Mesothelial cell of epicardium (in vitro differentiated cells): Measurements from ENCODE around the gene ZFYVE19. TPM values are rescaled to one million over a fixed set of nuclear protein-coding genes. Genes with fewer than 3 reads are reported as not detected.
A peak's percentile ranks its signal among the peaks of the same experiment; 100 is the strongest.

Experiments
- DNase-seq, 2 experiments: peaks; one replicate each; pipeline ENCODE4 v3.0.0; 2021; ENCODE audit warnings: low spot score in 2 of 2; ENCODE audit not compliant: unreplicated experiment in 2 of 2
- H3K27ac Mint-ChIP-seq: 2 replicates; pipeline ENCODE4 v1.8.0; 2021; ENCODE audit warnings: mixed read lengths
- H3K27me3 Mint-ChIP-seq: 2 replicates; pipeline ENCODE4 v1.8.0; 2021; ENCODE audit warnings: low read depth, mixed read lengths
- H3K36me3 Mint-ChIP-seq: 2 replicates; pipeline ENCODE4 v1.8.0; 2021; ENCODE audit warnings: mixed read lengths
- H3K4me1 Mint-ChIP-seq: 2 replicates; pipeline ENCODE4 v1.8.0; 2021; ENCODE audit warnings: mixed read lengths
- H3K4me3 Mint-ChIP-seq: 2 replicates; pipeline ENCODE4 v1.8.0; 2021; ENCODE audit warnings: mild to moderate bottlenecking, moderate library complexity, mixed read lengths
- H3K9me3 Mint-ChIP-seq: 2 replicates; pipeline ENCODE4 v1.8.0; 2021; ENCODE audit warnings: mixed read lengths
- total RNA-seq: library from RNA; stranded (reverse); gene quantifications from 3 replicates; pipeline ENCODE4 v1.2.1, GENCODE V29; 2021
- TF ChIP-seq, protein P1 (sequence below): fragments of 200-600 bp; sonication (generic); IDR thresholded peaks from one replicate; pipeline ENCODE4 v1.5.0; 2021; ENCODE audit warnings: antibody characterized with exemption; ENCODE audit not compliant: unreplicated experiment

Gene ZFYVE19
- total RNA-seq, 1 donor from 2014 or later = 24.4 TPM

DNA sequence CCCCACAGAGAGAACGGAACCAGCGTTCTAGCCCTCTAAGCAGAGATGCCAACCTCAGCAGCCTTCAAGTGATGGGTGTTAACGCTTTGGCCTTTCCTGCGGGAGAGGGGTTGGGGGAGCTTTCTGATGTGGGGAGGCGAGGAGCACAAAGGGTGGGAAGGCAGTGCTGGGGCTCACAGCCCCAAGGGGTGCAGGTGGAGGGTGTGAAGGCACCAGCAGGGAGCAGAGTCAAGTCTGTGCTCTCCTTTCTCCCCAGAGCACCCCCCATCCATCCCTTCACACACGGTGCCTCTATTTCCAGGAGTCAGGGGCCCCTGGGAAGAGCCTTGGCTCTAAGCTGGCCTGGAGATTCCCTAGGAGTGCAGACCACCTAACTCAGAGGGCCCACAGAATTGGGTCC is 33.0 kb upstream of the ZFYVE19 start:
- no peak for DNase-seq
- H3K36me3 Mint-ChIP-seq = peaks cover 19% of the 10 kb centered on the region
- H3K27ac Mint-ChIP-seq = no peak overlapping the region
- no peaks in the 10 kb centered on the region for H3K9me3 Mint-ChIP-seq
- H3K4me1 Mint-ChIP-seq = peaks cover 12% of the 10 kb centered on the region
- no peak overlapping the region for H3K4me3 Mint-ChIP-seq
- H3K27me3 Mint-ChIP-seq = no peaks in the 10 kb centered on the region
- TF ChIP-seq, protein P1, sequence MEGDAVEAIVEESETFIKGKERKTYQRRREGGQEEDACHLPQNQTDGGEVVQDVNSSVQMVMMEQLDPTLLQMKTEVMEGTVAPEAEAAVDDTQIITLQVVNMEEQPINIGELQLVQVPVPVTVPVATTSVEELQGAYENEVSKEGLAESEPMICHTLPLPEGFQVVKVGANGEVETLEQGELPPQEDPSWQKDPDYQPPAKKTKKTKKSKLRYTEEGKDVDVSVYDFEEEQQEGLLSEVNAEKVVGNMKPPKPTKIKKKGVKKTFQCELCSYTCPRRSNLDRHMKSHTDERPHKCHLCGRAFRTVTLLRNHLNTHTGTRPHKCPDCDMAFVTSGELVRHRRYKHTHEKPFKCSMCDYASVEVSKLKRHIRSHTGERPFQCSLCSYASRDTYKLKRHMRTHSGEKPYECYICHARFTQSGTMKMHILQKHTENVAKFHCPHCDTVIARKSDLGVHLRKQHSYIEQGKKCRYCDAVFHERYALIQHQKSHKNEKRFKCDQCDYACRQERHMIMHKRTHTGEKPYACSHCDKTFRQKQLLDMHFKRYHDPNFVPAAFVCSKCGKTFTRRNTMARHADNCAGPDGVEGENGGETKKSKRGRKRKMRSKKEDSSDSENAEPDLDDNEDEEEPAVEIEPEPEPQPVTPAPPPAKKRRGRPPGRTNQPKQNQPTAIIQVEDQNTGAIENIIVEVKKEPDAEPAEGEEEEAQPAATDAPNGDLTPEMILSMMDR = no peak

- TF ChIP-seq, protein P1 = no peak
- Mint-ChIP-seq H3K4me1 (peaks cover 2% of the 10 kb centered on the region), H3K27ac (no peak overlapping the region)
Measured at GRCh38 chr15:40775007-40775406, 31.9 kb upstream of the ZFYVE19 start.

DNA sequence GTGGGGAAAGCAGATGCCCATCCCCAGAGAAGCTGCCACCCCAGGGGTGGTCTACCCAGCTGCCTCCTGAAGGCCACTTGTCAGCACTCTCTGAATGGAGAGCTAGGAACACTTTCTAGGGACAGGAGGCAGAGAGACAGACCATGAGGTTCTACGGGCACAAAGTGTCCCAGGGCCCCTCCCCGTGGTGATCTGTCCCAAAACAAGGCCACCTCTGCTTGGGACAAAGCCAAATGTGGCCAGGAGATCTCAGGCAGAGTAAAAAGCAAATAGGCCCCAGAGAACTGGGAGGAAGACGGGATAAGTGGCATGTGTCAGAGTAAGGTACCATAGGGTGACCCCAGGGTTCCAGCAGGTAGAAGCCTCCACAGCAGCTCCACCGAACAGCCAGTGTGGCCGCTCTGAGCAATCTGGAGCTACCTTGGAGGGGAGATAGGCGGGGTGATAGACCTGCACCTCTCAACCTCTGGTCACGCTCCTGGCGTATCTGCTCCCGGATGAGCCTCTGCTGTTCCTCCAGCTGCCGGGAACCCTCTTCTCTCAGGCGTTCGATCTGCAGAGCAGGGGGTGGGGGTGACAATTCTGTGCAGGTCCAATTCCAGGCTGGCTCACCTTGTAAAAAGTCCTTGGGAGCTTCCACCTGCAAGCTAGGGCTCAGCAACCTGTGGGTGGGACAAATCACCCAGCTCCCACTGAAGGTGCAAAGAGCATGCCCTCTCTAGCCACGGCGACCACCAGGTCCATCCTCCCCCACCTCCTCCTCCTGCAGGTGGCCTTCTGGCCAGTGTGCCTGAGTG is 31.0 kb upstream of the ZFYVE19 start:
- no peak for DNase-seq
- H3K27me3 Mint-ChIP-seq = no peaks in the 10 kb centered on the region
- no peaks in the 10 kb centered on the region for H3K9me3 Mint-ChIP-seq
- TF ChIP-seq, protein P1 = no peak
- H3K4me1 Mint-ChIP-seq = no peaks in the 10 kb centered on the region
- H3K4me3 Mint-ChIP-seq = no peak overlapping the region
- no peak overlapping the region for H3K27ac Mint-ChIP-seq
- peaks cover 21% of the 10 kb centered on the region for H3K36me3 Mint-ChIP-seq

More at GRCh38 chr15:40775007-40775406, 31.9 kb upstream of the ZFYVE19 start:
- H3K9me3 Mint-ChIP-seq = no peaks in the 10 kb centered on the region
- H3K4me3 Mint-ChIP-seq = no peak overlapping the region
- no peak for DNase-seq
- peaks cover 19% of the 10 kb centered on the region for H3K36me3 Mint-ChIP-seq
- H3K27me3 Mint-ChIP-seq = no peaks in the 10 kb centered on the region

GRCh38 chr15:40776537-40777141 is 30.2 kb upstream of the ZFYVE19 start:
- Mint-ChIP-seq H3K4me1 (no peaks in the 10 kb centered on the region), H3K4me3 (no peak overlapping the region), H3K36me3 (peaks cover 21% of the 10 kb centered on the region), H3K9me3 (no peaks in the 10 kb centered on the region), H3K27ac (no peak overlapping the region), H3K27me3 (no peaks in the 10 kb centered on the region)
- DNase-seq = no peak
- TF ChIP-seq, protein P1 = no peak

GRCh38 chr15:40782609-40783227 is 24.2 kb upstream of the ZFYVE19 start:
- Mint-ChIP-seq H3K9me3 (no peaks in the 10 kb centered on the region), H3K4me3 (no peak overlapping the region), H3K27me3 (no peaks in the 10 kb centered on the region), H3K27ac (no peak overlapping the region), H3K4me1 (peaks cover 27% of the 10 kb centered on the region), H3K36me3 (peaks cover 2% of the 10 kb centered on the region)
- DNase-seq = peak in 1 of 2 experiments; percentile 72
- TF ChIP-seq, protein P1 = no peak
